SK-N-SH treated with all-trans-retinoic acid at 6 μM for 48 hours (cell line): ENCODE measurements around the gene KDM4C.

Experiments used
- ARNTL ChIP-seq: fragments of 450-650 bp; formaldehyde crosslinking; IDR thresholded peaks from 2 replicates; pipeline ENCODE4 v1.5.0; 2020; ENCODE audit warnings: low read depth, mild to moderate bottlenecking, moderate library complexity, borderline replicate concordance
- BACH2 ChIP-seq: fragments of 250-450 bp; sonication (Bioruptor Pico); IDR thresholded peaks from 2 replicates; pipeline ENCODE4 v1.9.0; 2021; ENCODE audit warnings: mild to moderate bottlenecking, borderline replicate concordance
- CSDC2 ChIP-seq: fragments of 250-450 bp; sonication (Bioruptor Pico); IDR thresholded peaks from 2 replicates; pipeline ENCODE4 v1.5.0; 2020; ENCODE audit warnings: mild to moderate bottlenecking, moderate library complexity
- GLIS3 ChIP-seq: fragments of 250-450 bp; sonication (Bioruptor Pico); IDR thresholded peaks from 2 replicates; pipeline ENCODE4 v1.5.0; 2020; ENCODE audit warnings: mild to moderate bottlenecking, moderate library complexity
- ISL1 ChIP-seq: fragments of 250-450 bp; sonication (Bioruptor Pico); IDR thresholded peaks from 2 replicates; pipeline ENCODE4 v2.1.2; 2022; ENCODE audit warnings: mild to moderate bottlenecking, moderate library complexity
- OSR1 ChIP-seq: fragments of 250-450 bp; sonication (Bioruptor Pico); IDR thresholded peaks from 2 replicates; pipeline ENCODE4 v1.8.0; 2022; ENCODE audit warnings: moderate library complexity, mild to moderate bottlenecking, inconsistent platforms
- PATZ1 ChIP-seq: fragments of 250-450 bp; sonication (Bioruptor Pico); IDR thresholded peaks from 2 replicates; pipeline ENCODE4 v1.8.0; 2020; ENCODE audit warnings: mild to moderate bottlenecking, moderate library complexity, borderline replicate concordance
- RARB ChIP-seq: fragments of 250-450 bp; sonication (Bioruptor Pico); IDR thresholded peaks from 2 replicates; pipeline ENCODE4 v1.8.0; 2021; ENCODE audit warnings: mild to moderate bottlenecking, moderate library complexity
- TCF4 ChIP-seq: fragments of 250-450 bp; sonication (Bioruptor Pico); IDR thresholded peaks from 2 replicates; pipeline ENCODE4 v1.8.0; 2021; ENCODE audit warnings: mild to moderate bottlenecking, moderate library complexity, borderline replicate concordance
- ZC3H10 ChIP-seq: fragments of 250-450 bp; sonication (Bioruptor Pico); IDR thresholded peaks from 2 replicates; pipeline ENCODE4 v1.5.1; 2021; ENCODE audit warnings: mild to moderate bottlenecking, moderate library complexity
- ZFP3 ChIP-seq: fragments of 250-450 bp; sonication (Bioruptor Pico); IDR thresholded peaks from 2 replicates; pipeline ENCODE4 v1.5.0; 2020; ENCODE audit warnings: mild to moderate bottlenecking, moderate library complexity
- ZNF565 ChIP-seq: fragments of 450-650 bp; formaldehyde crosslinking; conservative IDR thresholded peaks from 2 replicates; pipeline ENCODE4 v1.5.0; 2020; ENCODE audit warnings: low read depth, mild to moderate bottlenecking, moderate library complexity
- ZNF8 ChIP-seq: fragments of 450-650 bp; formaldehyde crosslinking; IDR thresholded peaks from 2 replicates; pipeline ENCODE4 v1.5.0; 2020; ENCODE audit warnings: mild to moderate bottlenecking, moderate library complexity

GRCh38 chr9:7223981-7224380 is 466.2 kb downstream of the KDM4C start:
- no peak for TF ChIP-seq BACH2 (CRISPR knock-in tag)
- TF ChIP-seq GLIS3 (CRISPR knock-in tag), result no peak
- no peak for TF ChIP-seq ZFP3 (CRISPR knock-in tag)
- no peak for TF ChIP-seq ARNTL (CRISPR knock-in tag)
- TF ChIP-seq ZC3H10 (CRISPR knock-in tag), result no peak
- TF ChIP-seq PATZ1 (CRISPR knock-in tag), result no peak
- TF ChIP-seq OSR1 (CRISPR knock-in tag), result no peak
- no peak for TF ChIP-seq RARB (CRISPR knock-in tag)
- TF ChIP-seq ZNF565, result no peak
- no peak for TF ChIP-seq TCF4 (CRISPR knock-in tag)
- no peak for TF ChIP-seq CSDC2 (CRISPR knock-in tag)
- TF ChIP-seq ISL1 (CRISPR knock-in tag), result no peak
- TF ChIP-seq ZNF8, result no peak
